ENCODE results near the gene WIPF1. TPM values are rescaled to one million over a fixed set of nuclear protein-coding genes. Genes with fewer than 3 reads are reported as not detected.

The WIPF1 gene
- total RNA-seq, 1 experiment from 2014 or later: 6.4 TPM

DNA sequence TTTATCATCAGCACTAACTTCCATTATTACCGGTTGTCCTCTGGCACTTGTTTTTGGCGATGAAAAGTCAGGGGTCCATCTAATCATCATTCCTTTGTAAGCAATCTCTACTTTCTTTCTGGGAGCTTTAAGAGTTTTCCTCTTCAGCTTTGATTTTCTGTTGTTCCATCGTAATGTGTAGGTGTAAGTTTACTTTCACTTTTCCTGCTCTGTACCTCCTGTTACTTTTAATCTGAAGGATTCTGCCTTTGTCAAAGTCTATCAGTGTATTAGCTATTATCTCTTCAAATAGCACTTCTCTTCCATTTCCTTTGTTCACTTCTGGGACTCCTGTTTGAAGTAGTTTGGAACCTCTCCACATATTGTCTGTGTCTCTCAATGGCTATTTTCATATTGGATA, 85.3 kb downstream of the WIPF1 start:
- POLR2A ChIA-PET: no interaction called here
- H3K4me1 Mint-ChIP-seq: no peaks in the 10 kb centered on the region
- H3K27me3 Mint-ChIP-seq (ENCODE audit: low read depth): peaks cover 26% of the 10 kb centered on the region
- no peak overlapping the region for H3K27ac Mint-ChIP-seq
- ATAC-seq (no peak), DNase-seq (ENCODE audit: low spot score) (no peak)
- H3K9me3 Mint-ChIP-seq: peaks cover 81% of the 10 kb centered on the region
- CTCF ChIA-PET: no interaction called here
- H3K4me3 Mint-ChIP-seq: no peak overlapping the region
- peaks cover 65% of the 10 kb centered on the region for H3K36me3 Mint-ChIP-seq
- TF ChIP-seq, protein P1, sequence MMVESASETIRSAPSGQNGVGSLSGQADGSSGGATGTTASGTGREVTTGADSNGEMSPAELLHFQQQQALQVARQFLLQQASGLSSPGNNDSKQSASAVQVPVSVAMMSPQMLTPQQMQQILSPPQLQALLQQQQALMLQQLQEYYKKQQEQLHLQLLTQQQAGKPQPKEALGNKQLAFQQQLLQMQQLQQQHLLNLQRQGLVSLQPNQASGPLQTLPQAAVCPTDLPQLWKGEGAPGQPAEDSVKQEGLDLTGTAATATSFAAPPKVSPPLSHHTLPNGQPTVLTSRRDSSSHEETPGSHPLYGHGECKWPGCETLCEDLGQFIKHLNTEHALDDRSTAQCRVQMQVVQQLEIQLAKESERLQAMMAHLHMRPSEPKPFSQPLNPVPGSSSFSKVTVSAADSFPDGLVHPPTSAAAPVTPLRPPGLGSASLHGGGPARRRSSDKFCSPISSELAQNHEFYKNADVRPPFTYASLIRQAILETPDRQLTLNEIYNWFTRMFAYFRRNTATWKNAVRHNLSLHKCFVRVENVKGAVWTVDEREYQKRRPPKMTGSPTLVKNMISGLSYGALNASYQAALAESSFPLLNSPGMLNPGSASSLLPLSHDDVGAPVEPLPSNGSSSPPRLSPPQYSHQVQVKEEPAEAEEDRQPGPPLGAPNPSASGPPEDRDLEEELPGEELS (CRISPR knock-in tag; IDR thresholded peaks at IDR 0.05): no peak
- TF ChIP-seq, protein P2, sequence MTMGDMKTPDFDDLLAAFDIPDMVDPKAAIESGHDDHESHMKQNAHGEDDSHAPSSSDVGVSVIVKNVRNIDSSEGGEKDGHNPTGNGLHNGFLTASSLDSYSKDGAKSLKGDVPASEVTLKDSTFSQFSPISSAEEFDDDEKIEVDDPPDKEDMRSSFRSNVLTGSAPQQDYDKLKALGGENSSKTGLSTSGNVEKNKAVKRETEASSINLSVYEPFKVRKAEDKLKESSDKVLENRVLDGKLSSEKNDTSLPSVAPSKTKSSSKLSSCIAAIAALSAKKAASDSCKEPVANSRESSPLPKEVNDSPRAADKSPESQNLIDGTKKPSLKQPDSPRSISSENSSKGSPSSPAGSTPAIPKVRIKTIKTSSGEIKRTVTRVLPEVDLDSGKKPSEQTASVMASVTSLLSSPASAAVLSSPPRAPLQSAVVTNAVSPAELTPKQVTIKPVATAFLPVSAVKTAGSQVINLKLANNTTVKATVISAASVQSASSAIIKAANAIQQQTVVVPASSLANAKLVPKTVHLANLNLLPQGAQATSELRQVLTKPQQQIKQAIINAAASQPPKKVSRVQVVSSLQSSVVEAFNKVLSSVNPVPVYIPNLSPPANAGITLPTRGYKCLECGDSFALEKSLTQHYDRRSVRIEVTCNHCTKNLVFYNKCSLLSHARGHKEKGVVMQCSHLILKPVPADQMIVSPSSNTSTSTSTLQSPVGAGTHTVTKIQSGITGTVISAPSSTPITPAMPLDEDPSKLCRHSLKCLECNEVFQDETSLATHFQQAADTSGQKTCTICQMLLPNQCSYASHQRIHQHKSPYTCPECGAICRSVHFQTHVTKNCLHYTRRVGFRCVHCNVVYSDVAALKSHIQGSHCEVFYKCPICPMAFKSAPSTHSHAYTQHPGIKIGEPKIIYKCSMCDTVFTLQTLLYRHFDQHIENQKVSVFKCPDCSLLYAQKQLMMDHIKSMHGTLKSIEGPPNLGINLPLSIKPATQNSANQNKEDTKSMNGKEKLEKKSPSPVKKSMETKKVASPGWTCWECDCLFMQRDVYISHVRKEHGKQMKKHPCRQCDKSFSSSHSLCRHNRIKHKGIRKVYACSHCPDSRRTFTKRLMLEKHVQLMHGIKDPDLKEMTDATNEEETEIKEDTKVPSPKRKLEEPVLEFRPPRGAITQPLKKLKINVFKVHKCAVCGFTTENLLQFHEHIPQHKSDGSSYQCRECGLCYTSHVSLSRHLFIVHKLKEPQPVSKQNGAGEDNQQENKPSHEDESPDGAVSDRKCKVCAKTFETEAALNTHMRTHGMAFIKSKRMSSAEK (CRISPR knock-in tag; IDR thresholded peaks at IDR 0.05; ENCODE audit: borderline replicate concordance): no peak
- no peak for TF ChIP-seq FOXP1 (CRISPR knock-in tag; IDR thresholded peaks at IDR 0.05; ENCODE audit: borderline replicate concordance)
- no peak for TF ChIP-seq EMX1 (CRISPR knock-in tag; IDR thresholded peaks at IDR 0.05)
- TF ChIP-seq, protein P3, sequence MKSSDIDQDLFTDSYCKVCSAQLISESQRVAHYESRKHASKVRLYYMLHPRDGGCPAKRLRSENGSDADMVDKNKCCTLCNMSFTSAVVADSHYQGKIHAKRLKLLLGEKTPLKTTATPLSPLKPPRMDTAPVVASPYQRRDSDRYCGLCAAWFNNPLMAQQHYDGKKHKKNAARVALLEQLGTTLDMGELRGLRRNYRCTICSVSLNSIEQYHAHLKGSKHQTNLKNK (CRISPR knock-in tag; IDR thresholded peaks at IDR 0.05): no peak
- TF ChIP-seq, protein P4, sequence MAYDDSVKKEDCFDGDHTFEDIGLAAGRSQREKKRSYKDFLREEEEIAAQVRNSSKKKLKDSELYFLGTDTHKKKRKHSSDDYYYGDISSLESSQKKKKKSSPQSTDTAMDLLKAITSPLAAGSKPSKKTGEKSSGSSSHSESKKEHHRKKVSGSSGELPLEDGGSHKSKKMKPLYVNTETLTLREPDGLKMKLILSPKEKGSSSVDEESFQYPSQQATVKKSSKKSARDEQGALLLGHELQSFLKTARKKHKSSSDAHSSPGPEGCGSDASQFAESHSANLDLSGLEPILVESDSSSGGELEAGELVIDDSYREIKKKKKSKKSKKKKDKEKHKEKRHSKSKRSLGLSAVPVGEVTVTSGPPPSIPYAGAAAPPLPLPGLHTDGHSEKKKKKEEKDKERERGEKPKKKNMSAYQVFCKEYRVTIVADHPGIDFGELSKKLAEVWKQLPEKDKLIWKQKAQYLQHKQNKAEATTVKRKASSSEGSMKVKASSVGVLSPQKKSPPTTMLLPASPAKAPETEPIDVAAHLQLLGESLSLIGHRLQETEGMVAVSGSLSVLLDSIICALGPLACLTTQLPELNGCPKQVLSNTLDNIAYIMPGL (CRISPR knock-in tag; IDR thresholded peaks at IDR 0.05): no peak
- TF ChIP-seq, protein P5, sequence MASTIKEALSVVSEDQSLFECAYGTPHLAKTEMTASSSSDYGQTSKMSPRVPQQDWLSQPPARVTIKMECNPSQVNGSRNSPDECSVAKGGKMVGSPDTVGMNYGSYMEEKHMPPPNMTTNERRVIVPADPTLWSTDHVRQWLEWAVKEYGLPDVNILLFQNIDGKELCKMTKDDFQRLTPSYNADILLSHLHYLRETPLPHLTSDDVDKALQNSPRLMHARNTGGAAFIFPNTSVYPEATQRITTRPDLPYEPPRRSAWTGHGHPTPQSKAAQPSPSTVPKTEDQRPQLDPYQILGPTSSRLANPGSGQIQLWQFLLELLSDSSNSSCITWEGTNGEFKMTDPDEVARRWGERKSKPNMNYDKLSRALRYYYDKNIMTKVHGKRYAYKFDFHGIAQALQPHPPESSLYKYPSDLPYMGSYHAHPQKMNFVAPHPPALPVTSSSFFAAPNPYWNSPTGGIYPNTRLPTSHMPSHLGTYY (CRISPR knock-in tag; IDR thresholded peaks at IDR 0.05): no peak
- TF ChIP-seq, protein P6, sequence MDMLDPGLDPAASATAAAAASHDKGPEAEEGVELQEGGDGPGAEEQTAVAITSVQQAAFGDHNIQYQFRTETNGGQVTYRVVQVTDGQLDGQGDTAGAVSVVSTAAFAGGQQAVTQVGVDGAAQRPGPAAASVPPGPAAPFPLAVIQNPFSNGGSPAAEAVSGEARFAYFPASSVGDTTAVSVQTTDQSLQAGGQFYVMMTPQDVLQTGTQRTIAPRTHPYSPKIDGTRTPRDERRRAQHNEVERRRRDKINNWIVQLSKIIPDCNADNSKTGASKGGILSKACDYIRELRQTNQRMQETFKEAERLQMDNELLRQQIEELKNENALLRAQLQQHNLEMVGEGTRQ (CRISPR knock-in tag; IDR thresholded peaks at IDR 0.05): no peak
- no peak for TF ChIP-seq NR3C1 (CRISPR knock-in tag; conservative IDR thresholded peaks at IDR 0.05; ENCODE audit: low read depth)
- TF ChIP-seq, protein P7, sequence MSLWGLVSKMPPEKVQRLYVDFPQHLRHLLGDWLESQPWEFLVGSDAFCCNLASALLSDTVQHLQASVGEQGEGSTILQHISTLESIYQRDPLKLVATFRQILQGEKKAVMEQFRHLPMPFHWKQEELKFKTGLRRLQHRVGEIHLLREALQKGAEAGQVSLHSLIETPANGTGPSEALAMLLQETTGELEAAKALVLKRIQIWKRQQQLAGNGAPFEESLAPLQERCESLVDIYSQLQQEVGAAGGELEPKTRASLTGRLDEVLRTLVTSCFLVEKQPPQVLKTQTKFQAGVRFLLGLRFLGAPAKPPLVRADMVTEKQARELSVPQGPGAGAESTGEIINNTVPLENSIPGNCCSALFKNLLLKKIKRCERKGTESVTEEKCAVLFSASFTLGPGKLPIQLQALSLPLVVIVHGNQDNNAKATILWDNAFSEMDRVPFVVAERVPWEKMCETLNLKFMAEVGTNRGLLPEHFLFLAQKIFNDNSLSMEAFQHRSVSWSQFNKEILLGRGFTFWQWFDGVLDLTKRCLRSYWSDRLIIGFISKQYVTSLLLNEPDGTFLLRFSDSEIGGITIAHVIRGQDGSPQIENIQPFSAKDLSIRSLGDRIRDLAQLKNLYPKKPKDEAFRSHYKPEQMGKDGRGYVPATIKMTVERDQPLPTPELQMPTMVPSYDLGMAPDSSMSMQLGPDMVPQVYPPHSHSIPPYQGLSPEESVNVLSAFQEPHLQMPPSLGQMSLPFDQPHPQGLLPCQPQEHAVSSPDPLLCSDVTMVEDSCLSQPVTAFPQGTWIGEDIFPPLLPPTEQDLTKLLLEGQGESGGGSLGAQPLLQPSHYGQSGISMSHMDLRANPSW (CRISPR knock-in tag; conservative IDR thresholded peaks at IDR 0.05; ENCODE audit: low read depth): no peak
- no peak for TF ChIP-seq HMGA2 (CRISPR knock-in tag; IDR thresholded peaks at IDR 0.05)
- TF ChIP-seq, protein P8, sequence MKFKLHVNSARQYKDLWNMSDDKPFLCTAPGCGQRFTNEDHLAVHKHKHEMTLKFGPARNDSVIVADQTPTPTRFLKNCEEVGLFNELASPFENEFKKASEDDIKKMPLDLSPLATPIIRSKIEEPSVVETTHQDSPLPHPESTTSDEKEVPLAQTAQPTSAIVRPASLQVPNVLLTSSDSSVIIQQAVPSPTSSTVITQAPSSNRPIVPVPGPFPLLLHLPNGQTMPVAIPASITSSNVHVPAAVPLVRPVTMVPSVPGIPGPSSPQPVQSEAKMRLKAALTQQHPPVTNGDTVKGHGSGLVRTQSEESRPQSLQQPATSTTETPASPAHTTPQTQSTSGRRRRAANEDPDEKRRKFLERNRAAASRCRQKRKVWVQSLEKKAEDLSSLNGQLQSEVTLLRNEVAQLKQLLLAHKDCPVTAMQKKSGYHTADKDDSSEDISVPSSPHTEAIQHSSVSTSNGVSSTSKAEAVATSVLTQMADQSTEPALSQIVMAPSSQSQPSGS (CRISPR knock-in tag; IDR thresholded peaks at IDR 0.05; ENCODE audit: borderline replicate concordance, low read depth): no peak
- no peak for TF ChIP-seq ZNF396 (CRISPR knock-in tag; IDR thresholded peaks at IDR 0.05; ENCODE audit: borderline replicate concordance)
- TF ChIP-seq, protein P9, sequence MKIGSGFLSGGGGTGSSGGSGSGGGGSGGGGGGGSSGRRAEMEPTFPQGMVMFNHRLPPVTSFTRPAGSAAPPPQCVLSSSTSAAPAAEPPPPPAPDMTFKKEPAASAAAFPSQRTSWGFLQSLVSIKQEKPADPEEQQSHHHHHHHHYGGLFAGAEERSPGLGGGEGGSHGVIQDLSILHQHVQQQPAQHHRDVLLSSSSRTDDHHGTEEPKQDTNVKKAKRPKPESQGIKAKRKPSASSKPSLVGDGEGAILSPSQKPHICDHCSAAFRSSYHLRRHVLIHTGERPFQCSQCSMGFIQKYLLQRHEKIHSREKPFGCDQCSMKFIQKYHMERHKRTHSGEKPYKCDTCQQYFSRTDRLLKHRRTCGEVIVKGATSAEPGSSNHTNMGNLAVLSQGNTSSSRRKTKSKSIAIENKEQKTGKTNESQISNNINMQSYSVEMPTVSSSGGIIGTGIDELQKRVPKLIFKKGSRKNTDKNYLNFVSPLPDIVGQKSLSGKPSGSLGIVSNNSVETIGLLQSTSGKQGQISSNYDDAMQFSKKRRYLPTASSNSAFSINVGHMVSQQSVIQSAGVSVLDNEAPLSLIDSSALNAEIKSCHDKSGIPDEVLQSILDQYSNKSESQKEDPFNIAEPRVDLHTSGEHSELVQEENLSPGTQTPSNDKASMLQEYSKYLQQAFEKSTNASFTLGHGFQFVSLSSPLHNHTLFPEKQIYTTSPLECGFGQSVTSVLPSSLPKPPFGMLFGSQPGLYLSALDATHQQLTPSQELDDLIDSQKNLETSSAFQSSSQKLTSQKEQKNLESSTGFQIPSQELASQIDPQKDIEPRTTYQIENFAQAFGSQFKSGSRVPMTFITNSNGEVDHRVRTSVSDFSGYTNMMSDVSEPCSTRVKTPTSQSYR (CRISPR knock-in tag; IDR thresholded peaks at IDR 0.05): no peak
- TF ChIP-seq IRF2 (CRISPR knock-in tag; IDR thresholded peaks at IDR 0.05; ENCODE audit: borderline replicate concordance, low read depth): no peak
- TF ChIP-seq, protein P10, sequence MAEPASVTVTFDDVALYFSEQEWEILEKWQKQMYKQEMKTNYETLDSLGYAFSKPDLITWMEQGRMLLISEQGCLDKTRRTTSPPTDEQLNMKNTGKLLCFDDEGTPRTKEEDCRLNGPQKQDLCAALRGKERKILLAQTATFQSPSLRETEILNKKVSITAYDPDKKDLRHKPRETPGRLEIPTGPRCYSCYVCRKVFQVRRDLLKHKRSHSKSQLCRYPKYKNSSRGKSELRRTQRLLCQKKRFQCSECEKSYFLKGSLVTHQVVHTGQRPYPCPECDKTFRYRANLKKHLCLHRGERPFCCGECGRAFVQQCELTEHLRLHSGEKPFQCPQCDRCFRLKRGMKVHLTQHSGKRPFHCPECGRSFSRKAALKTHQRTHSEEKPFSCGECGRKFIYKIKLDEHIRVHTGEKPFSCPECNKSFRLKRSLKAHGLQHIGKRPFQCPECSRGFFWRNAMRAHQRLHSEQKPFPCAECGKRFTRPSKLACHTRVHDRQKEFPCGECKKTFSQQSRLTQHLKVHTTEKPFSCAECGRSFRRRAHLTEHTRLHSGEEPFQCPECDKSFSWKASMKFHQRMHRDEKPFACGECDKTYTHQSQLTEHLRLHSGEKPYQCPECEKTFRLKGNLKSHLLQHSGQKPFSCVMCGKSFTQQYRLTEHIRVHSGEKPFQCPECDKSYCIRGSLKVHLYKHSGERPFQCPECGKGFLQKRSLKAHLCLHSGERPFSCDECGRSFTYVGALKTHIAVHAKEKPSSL (CRISPR knock-in tag; conservative IDR thresholded peaks at IDR 0.05): no peak

Data from WTC11 (cell line).